CD14-positive monocyte (primary cell): ENCODE data around the gene PADI4. TPM values are rescaled to one million over a fixed set of nuclear protein-coding genes. Genes with fewer than 3 reads are reported as not detected.
A peak's percentile ranks its signal among the peaks of the same experiment; 100 is the strongest.

Source experiments
- DNase-seq, 3 donors: peaks; one replicate each; pipeline ENCODE4 v3.0.0-alpha.2; 2011 to 2022
- H2AFZ ChIP-seq: 2 replicates; pipeline ENCODE4 v1.6.0; 2012; ENCODE audit warnings: mild to moderate bottlenecking, low read depth, low read length, inconsistent platforms; ENCODE audit not compliant: insufficient read depth, poor library complexity, severe bottlenecking
- H3K27ac ChIP-seq, 2 donors: 1 replicate in 1 of 2; 2 replicates in 1 of 2; pipeline ENCODE4 v1.5.1; 2012 to 2013; ENCODE audit warnings: low read length in 2 of 2, control low read depth in 1 of 2, inconsistent platforms in 1 of 2, low read depth in 1 of 2, mild to moderate bottlenecking in 1 of 2
- H3K27me3 ChIP-seq, 2 donors: one replicate each; pipeline versions ENCODE4 v1.6.0 to v1.6.1; 2011 to 2013; ENCODE audit warnings: low read length in 2 of 2; ENCODE audit not compliant: control insufficient read depth in 2 of 2, insufficient read depth in 2 of 2
- H3K36me3 ChIP-seq, 2 donors: replicated peaks in 1 of 2; 1 replicate in 1 of 2; 2 replicates in 1 of 2; pipeline versions ENCODE4 v1.5.1 to v1.6.1; 2012 to 2013; ENCODE audit warnings: low read length in 2 of 2, control low read depth in 1 of 2, inconsistent platforms in 1 of 2, mild to moderate bottlenecking in 1 of 2; ENCODE audit not compliant: insufficient read depth in 2 of 2, control insufficient read depth in 1 of 2
- H3K4me1 ChIP-seq, 2 donors: 1 replicate in 1 of 2; 2 replicates in 1 of 2; pipeline versions ENCODE4 v1.5.1 to v1.6.1; 2012 to 2013; ENCODE audit warnings: low read length in 2 of 2, control low read depth in 1 of 2, inconsistent platforms in 1 of 2, mild to moderate bottlenecking in 1 of 2, moderate library complexity in 1 of 2; ENCODE audit not compliant: insufficient read depth in 2 of 2, control insufficient read depth in 1 of 2
- H3K4me2 ChIP-seq: replicated peaks from 2 replicates; pipeline ENCODE3; 2012; ENCODE audit warnings: low read length, moderate library complexity, mild to moderate bottlenecking; ENCODE audit not compliant: poor library complexity, severe bottlenecking; ENCODE audit errors: extremely low read depth
- H3K4me3 ChIP-seq, 3 experiments: fragments of 200-600 bp in 1 of 3; sonication (generic) in 1 of 3; replicated peaks in 1 of 3; 1 replicate in 2 of 3; 2 replicates in 1 of 3; pipeline ENCODE4 v1.5.1; 2011 to 2013; ENCODE audit warnings: low read length in 3 of 3, mild to moderate bottlenecking in 3 of 3, control low read depth in 2 of 3, low read depth in 2 of 3, inconsistent platforms in 1 of 3, moderate library complexity in 1 of 3
- H3K79me2 ChIP-seq: 2 replicates; pipeline ENCODE4 v1.6.0; 2012; ENCODE audit warnings: mild to moderate bottlenecking, control low read depth, inconsistent platforms, low read length, moderate library complexity; ENCODE audit not compliant: insufficient read depth
- H3K9ac ChIP-seq: 2 replicates; pipeline ENCODE4 v1.6.0; 2017; ENCODE audit warnings: low read length, mild to moderate bottlenecking; ENCODE audit not compliant: insufficient read depth, poor library complexity, severe bottlenecking
- H3K9me3 ChIP-seq, 2 donors: replicated peaks in 1 of 2; 1 replicate in 1 of 2; 2 replicates in 1 of 2; pipeline versions ENCODE4 v1.5.1 to v1.6.1; 2012 to 2013; ENCODE audit warnings: low read length in 2 of 2, control low read depth in 1 of 2; ENCODE audit not compliant: control insufficient read depth in 1 of 2, insufficient read depth in 1 of 2
- H4K20me1 ChIP-seq: 2 replicates; pipeline ENCODE4 v1.6.0; 2012; ENCODE audit warnings: mild to moderate bottlenecking, low read length, control low read depth, moderate library complexity; ENCODE audit not compliant: insufficient read depth
- H3K27ac Mint-ChIP-seq, 7 donors: one replicate each; pipeline ENCODE4 v1.8.0; 2020; ENCODE audit warnings: mild to moderate bottlenecking in 7 of 7, mixed read lengths in 7 of 7, moderate library complexity in 6 of 7, inconsistent platforms in 2 of 7
- H3K27me3 Mint-ChIP-seq, 3 donors: one replicate each; pipeline ENCODE4 v1.8.0; 2021 to 2022; ENCODE audit warnings: low read depth in 3 of 3, mild to moderate bottlenecking in 3 of 3, mixed read lengths in 3 of 3, moderate library complexity in 3 of 3, inconsistent platforms in 1 of 3
- H3K36me3 Mint-ChIP-seq, 2 donors: one replicate each; pipeline ENCODE4 v1.8.0; 2020; ENCODE audit warnings: mixed read lengths in 2 of 2, inconsistent platforms in 1 of 2, mild to moderate bottlenecking in 1 of 2
- H3K4me1 Mint-ChIP-seq: one replicate; pipeline ENCODE4 v1.8.0; 2020; ENCODE audit warnings: mild to moderate bottlenecking, mixed read lengths
- H3K4me3 Mint-ChIP-seq, 2 donors: one replicate each; pipeline ENCODE4 v1.8.0; 2020; ENCODE audit warnings: mild to moderate bottlenecking in 2 of 2, mixed read lengths in 2 of 2, moderate library complexity in 1 of 2
- H3K9me3 Mint-ChIP-seq, 7 donors: one replicate each; pipeline ENCODE4 v1.8.0; 2020 to 2022; ENCODE audit warnings: mixed read lengths in 7 of 7, mild to moderate bottlenecking in 6 of 7, moderate library complexity in 6 of 7, inconsistent platforms in 2 of 7
- CTCF ChIP-seq: fragments of 200-600 bp; IDR thresholded peaks from one replicate; pipeline ENCODE4 v1.8.0; 2022; ENCODE audit warnings: antibody characterized with exemption, mild to moderate bottlenecking
- WGBS: methylation state at CpG from one replicate; pipeline ENCODE4 v1.1.5; 2013; ENCODE audit warnings: missing lambda C conversion rate; ENCODE audit not compliant: insufficient coverage; 5-methylcytosine and 5-hydroxymethylcytosine counted together
- intact Hi-C, 2 donors: fragments of 100-400 bp; cut with micrococcal nuclease; formaldehyde crosslinking; loops; one replicate each; pipeline versions ENCODE4 v1.15.0 to v1.15.1; 2023
- polyA plus RNA-seq, 3 donors: library from polyadenylated mRNA; depleted of rRNA in 1 of 3; unstranded in 2 of 3; stranded (reverse) in 1 of 3; fragments of 300-500 nt in 2 of 3; fragments of >200 nt in 1 of 3; fragmentation: Illumina TruSeq in 2 of 3; gene quantifications; 1 replicate in 2 of 3; 2 replicates in 1 of 3; pipeline ENCODE4 v1.2.3, GENCODE V29; 2012 to 2021

The PADI4 gene
- polyA plus RNA-seq, 3 donors = 160 to 356 (median 164) TPM

GRCh38 chr1:17346046-17346789 is 38.2 kb downstream of the PADI4 start:
- WGBS = 97% methylated on average over 9 of the region's 9 CpGs
- H3K27ac Mint-ChIP-seq = peak overlapping the region in 5 of 7 donors; percentile 11 to 75 (median 41)
- Histone ChIP-seq H2AFZ (no peak overlapping the region), H3K36me3 (peaks cover 80 to 96% of the 10 kb centered on the region in 2 donors), H3K79me2 (no peaks in the 10 kb centered on the region), H3K4me1 (peaks cover 0 to 8% of the 10 kb centered on the region in 2 donors), H3K4me3 (no peak overlapping the region), H3K9me3 (no peaks in the 10 kb centered on the region), H3K4me2 (no peak overlapping the region), H4K20me1 (peaks cover 14% of the 10 kb centered on the region), H3K9ac (no peak overlapping the region), H3K27me3 (no peaks in the 10 kb centered on the region), H3K27ac (peak overlapping the region in 1 of 2 donors; percentile 14)
- no peak for TF ChIP-seq CTCF
- DNase-seq = no peak
- intact Hi-C loops = no loop called here
- no peaks in the 10 kb centered on the region for H3K27me3 Mint-ChIP-seq
- peaks cover 3% of the 10 kb centered on the region for H3K4me1 Mint-ChIP-seq
- H3K9me3 Mint-ChIP-seq = peaks cover 0 to 6% (median 3%) of the 10 kb centered on the region in 7 donors
- H3K4me3 Mint-ChIP-seq = no peak overlapping the region
- peaks cover 90 to 100% of the 10 kb centered on the region in 2 donors for H3K36me3 Mint-ChIP-seq

- peaks cover 0 to 8% of the 10 kb centered on the region in 2 donors for H3K4me1 ChIP-seq
- peaks cover 29% of the 10 kb centered on the region for H4K20me1 ChIP-seq
- H3K9ac ChIP-seq = no peak overlapping the region
- 92% methylated on average over 2 of the region's 19 CpGs for WGBS
- no peaks in the 10 kb centered on the region for H3K79me2 ChIP-seq
- H3K4me2 ChIP-seq = no peak overlapping the region
- peaks cover 95 to 99% of the 10 kb centered on the region in 2 donors for H3K36me3 Mint-ChIP-seq
- DNase-seq = peak in 2 of 3 donors; percentile 7 to 23
- H3K27me3 Mint-ChIP-seq = peaks cover 0 to 3% (median 1%) of the 10 kb centered on the region in 3 donors
- no peak for TF ChIP-seq CTCF
- H2AFZ ChIP-seq = no peak overlapping the region
- intact Hi-C loops = no loop called here
- no peaks in the 10 kb centered on the region for H3K9me3 ChIP-seq
- no peak overlapping the region for H3K4me3 Mint-ChIP-seq
- H3K36me3 ChIP-seq = peaks cover 78 to 97% of the 10 kb centered on the region in 2 donors
- H3K27ac Mint-ChIP-seq = peak overlapping the region; percentile 3 to 79 (median 59)
- H3K4me3 ChIP-seq = no peak overlapping the region
- H3K4me1 Mint-ChIP-seq = peaks cover 5% of the 10 kb centered on the region
- peaks cover 0 to 6% (median 0%) of the 10 kb centered on the region in 7 donors for H3K9me3 Mint-ChIP-seq
- peak overlapping the region in 1 of 2 donors; percentile 22 for H3K27ac ChIP-seq
- H3K27me3 ChIP-seq = no peaks in the 10 kb centered on the region
Observed at GRCh38 chr1:17347769-17348592, 40.0 kb downstream of the PADI4 start.
